DMS79 treated with DMSO at 0.1 percent for 48 hours (cell line): ENCODE measurements around the gene ARPC4.

ENCODE experiments used
- DNase-seq: peaks from one replicate; lab custom pipeline; 2025; lab: John Stamatoyannopoulos, UW

ARPC4 gene

GRCh38 chr3:9792405-9793160, at the start of gene ARPC4, which contains the start of gene TADA3:
ARPC4 (plus strand) TSS chr3:9793082; CDS start chr3:9793122, 40 bp downstream.
TADA3 (minus strand) TSS chr3:9792473; CDS start chr3:9791466, 1,007 bp downstream.
- DNase-seq = peak; percentile 81

DNA sequence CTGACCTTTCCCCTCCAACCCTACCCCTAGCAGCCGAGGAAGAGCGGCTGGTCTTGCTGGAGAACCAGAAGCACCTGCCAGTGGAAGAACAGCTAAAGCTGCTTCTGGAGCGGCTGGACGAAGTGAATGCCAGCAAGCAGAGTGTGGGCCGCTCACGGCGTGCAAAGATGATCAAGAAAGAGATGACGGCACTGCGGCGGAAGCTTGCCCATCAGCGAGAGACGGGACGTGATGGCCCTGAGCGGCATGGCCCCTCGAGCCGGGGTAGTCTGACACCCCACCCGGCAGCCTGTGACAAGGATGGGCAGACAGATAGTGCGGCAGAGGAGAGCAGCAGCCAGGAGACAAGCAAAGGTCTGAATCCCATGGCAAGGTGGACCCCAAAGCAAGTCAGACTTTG, 49.3 kb upstream of the ARPC4 start:
- no peak for DNase-seq

GRCh38 chr3:9744162-9744561, 48.7 kb upstream of the ARPC4 start:
- DNase-seq = no peak

GRCh38 chr3:9745521-9745920, 47.4 kb upstream of the ARPC4 start:
- DNase-seq = no peak

DNA sequence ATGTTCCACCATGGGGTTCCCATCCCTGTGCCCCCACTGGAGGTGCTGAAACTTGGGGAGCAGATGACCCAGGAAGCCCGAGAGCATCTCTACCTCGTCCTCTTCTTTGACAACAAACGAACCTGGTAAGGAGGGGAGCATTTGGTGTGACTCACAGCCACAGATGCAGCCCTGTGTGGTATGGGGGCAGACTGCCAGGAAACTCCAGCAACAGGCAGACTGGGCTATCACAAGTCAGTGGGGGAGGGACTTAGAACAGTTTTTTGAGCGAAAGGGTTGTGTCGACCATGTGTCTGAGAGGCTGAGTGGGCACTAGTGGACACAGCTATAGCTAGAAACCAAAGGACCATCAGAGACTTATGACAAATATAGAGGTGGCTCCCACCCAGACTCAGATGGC, 46.6 kb upstream of the ARPC4 start:
- DNase-seq = no peak

DNA sequence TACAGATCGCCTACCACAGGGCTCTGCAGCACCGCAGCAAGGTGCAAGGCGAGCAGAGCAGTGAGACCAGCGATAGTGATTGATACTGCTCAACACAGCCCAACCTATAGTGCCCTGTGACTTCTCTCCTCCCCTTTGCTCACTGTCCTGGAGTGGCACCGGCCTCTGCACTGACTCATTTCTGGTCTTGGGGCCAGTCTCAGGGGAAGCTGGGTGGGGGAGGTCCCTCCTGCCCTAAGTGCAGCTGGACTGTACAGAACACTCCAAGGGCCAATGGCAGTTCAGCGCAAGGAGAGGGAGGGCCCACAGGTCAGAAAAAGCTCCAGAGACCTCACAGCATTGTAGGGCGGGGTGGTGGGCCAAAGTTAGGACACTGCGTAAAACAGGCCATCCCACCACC, 45.6 kb upstream of the ARPC4 start:
- DNase-seq = no peak

DNA sequence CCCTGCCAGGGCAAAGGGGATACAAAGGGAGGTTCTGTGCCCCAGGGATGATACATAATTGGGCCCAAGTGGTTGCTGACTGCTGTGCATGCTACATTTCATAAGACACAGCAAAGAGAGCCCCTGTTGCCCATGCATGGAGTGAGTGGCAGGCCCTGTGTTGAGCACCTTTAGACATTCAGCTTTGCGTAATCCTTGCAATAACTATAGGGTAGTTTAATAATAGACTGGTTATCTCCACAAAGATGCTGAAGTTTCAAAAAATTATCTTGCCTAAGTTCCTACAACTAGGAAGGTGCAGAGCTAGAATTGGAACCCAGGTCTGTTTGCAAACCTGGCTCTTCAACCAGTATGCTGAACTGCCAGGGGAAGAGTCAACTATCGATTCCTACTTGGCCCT, 44.9 kb upstream of the ARPC4 start:
- no peak for DNase-seq

GRCh38 chr3:9749296-9749644, 43.6 kb upstream of the ARPC4 start:
- DNase-seq = no peak

DNA sequence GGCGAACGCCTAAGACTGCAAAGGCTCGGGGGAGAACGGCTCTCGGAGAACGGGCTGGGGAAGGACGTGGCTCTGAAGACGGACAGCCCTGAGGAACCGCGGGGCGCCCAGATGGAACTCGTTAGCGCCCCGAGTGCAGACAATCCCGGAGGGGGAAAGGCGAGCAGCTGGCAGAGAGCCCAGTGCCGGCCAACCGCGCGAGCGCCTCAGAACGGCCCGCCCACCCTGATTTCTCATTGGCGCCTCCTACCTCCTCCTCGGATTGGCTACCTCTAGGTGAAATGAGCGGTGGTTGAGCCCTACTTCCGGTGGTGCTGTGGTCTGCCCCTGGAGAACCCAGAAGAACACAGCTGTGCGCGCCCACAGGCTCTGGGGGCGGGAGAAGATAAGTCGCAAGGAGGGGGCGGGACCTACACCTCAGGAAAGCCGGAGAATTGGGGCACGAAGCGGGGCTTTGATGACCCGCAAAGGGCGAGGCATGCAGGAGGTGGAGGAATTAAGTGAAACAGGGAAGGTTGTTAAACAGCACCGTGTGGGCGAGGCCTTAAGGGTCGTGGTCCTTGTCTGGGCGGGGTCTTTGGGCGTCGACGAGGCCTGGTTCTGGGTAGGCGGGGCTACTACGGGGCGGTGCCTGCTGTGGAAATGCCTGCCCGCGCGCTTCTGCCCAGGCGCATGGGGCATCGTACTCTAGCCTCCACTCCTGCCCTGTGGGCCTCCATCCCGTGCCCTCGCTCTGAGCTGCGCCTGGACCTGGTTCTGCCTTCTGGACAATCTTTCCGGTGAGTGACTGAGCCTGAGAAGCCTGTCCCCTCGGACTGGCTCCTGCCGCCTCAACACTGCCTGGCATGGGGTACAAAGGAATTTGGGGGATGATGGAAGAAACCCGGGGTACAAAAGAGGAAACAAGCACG, 43.0 kb upstream of the ARPC4 start, which contains the start of gene OGG1:
OGG1 (plus strand) TSS at position 308 of the 911 bp plus-strand sequence; CDS start at position 643, 335 bp downstream.
- DNase-seq = peak; percentile 83

DNA sequence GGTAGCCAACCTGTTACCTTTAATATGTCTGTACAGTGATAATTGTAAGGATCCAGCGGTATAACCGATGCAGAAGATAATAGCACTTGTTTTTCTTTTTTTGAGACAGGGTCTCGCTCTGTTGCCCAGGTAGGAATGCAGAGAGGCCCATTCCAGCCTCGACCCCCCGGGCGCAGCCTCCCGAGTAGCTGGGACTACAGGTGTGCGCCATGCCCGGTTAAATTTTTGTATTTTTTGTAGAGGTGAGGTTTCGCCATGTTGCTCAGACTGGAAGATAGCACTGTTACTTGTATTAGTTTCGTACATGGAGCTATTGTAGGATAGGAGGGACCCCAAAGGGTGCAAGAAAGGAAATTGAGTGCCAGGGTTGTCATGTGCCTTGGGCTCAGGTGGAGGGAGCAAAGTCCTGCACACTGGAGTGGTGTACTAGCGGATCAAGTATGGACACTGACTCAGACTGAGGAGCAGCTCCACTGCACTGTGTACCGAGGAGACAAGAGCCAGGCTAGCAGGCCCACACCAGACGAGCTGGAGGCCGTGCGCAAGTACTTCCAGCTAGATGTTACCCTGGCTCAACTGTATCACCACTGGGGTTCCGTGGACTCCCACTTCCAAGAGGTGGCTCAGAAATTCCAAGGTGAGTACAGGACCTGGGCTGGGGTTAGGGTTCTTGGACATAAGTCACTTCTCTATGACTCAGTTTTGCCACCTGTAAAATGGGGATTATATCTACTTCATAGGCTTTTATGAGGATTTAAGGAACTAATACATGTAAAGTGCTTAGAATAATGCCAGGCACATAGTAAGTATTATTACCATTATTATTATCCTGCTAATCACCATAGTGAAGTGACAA, 42.1 kb upstream of the ARPC4 start:
- no peak for DNase-seq

DNA sequence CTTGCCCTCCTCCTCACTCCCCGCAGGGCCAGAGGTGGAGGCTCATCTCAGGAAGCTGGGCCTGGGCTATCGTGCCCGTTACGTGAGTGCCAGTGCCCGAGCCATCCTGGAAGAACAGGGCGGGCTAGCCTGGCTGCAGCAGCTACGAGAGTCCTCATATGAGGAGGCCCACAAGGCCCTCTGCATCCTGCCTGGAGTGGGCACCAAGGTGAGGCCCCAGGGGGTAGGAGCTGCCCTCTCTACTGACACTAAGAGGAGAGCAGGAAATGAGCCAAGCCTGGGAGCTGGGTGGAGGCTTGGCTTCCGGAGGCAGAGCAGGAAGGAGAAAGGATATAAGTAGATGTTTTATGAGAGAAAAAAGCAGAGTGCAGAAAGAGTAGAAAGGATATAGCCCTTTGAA, 38.2 kb upstream of the ARPC4 start:
- DNase-seq = no peak

- no peak for DNase-seq
These were observed 35.5 kb upstream of the ARPC4 start for GRCh38 chr3:9757427-9757826.

DNA sequence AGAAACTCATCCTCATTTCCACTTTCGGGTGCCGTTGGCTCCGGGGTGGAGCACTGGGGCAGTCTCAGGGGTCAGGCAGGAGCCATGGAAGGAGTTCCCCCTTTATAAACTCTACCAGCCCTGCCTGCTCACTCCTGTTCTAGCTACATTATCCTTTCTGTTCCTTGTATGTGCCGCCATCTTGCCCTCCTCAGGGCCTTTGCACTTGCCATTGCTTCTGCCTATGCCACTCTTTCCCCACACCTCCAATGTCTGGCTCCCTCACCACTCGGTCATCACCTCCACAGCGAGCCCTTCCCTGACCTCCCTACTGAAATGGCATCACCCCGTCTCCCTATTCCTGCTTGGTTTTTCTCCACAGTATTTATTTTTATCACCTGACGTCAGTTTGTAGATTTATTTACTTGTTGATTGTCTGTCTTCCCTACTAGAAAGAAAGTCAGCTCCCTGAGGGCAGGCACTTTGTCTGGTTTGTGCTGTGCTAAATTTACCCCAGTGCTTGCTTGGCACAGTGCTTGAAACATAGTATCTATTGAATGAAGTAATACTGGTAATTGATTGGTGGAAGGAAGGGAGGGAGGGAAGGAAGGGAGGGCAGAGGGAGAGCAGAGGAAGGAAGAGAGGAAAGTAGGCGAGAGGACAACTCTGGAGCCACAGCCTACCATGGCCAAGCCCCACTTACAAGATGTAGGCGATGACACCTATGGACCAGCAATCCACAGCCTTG, 31.9 kb upstream of the ARPC4 start:
- DNase-seq = no peak

DNA sequence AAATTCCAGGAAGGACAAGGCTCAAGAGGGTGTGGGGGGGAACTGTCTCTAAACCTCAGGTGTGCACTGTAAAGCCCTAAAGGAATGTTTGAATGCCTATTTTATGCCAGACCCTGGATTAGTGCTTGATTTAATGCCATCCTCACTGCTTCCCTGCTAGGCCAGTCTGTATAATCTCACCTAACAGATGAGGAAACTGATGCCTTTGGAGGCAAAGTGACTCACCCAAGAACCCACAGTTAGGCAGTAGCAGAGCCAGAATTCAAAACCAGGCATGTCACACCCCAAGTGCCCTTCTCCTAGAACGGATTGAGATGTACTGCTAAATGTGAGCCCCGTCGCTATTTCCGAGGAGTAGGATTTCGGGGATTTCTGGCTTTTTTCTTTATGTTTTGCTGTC, 31.0 kb upstream of the ARPC4 start:
- no peak for DNase-seq

- no peak for DNase-seq
These were observed 30.0 kb upstream of the ARPC4 start for GRCh38 chr3:9762871-9763270.

DNA sequence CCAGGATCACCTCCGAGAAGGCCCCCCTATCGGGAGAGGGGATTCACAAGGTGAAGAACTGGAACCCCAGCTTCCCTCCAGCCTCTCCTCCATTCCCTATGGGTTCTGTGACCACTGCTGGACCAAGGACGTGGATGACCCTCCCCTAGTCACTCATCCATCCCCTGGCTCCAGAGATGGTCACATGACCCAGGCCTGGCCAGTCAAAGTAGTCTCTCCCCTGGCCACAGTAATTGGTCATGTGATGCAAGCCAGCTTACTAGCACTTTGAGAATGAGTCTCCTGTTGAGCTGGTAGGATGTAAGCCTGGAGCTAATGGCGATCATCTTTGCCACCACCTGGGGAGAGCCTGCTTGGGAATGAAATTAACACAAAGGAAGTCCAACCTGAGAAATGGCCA, 27.0 kb upstream of the ARPC4 start:
- DNase-seq = no peak

GRCh38 chr3:9767418-9767817, 25.5 kb upstream of the ARPC4 start:
- no peak for DNase-seq

DNA sequence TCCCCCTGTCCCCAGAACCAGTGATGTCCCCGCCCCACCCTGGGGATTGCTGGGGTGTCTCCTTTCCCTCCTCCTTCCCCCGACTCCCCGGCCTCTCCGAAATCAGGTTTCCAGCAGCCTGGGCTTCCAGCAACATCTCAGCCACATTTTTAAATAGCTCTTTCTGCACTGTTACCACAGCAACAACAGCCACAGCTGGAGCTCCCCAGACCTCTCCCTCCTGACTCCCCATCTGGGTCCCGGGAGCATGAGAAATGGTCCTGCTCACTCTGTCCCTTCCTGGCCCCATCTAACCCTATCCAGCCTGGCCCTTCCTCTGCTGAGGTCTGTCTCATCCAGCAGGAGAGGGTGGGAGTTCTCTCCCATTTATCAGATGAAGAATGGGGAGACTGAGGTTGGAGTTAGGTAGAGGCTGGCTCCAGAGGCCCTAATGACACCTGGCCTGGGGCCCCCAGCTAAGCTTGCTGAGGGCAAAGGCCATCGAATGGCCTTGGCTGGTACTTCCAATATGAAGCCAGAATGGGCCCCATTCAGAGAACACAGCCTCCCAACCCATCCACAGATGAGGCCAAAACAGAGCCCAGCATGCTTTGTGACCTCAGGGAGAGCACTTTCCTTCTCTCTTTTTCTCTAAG, 24.6 kb upstream of the ARPC4 start:
- DNase-seq = no peak

GRCh38 chr3:9769012-9769411, 23.9 kb upstream of the ARPC4 start:
- DNase-seq = no peak

DNA sequence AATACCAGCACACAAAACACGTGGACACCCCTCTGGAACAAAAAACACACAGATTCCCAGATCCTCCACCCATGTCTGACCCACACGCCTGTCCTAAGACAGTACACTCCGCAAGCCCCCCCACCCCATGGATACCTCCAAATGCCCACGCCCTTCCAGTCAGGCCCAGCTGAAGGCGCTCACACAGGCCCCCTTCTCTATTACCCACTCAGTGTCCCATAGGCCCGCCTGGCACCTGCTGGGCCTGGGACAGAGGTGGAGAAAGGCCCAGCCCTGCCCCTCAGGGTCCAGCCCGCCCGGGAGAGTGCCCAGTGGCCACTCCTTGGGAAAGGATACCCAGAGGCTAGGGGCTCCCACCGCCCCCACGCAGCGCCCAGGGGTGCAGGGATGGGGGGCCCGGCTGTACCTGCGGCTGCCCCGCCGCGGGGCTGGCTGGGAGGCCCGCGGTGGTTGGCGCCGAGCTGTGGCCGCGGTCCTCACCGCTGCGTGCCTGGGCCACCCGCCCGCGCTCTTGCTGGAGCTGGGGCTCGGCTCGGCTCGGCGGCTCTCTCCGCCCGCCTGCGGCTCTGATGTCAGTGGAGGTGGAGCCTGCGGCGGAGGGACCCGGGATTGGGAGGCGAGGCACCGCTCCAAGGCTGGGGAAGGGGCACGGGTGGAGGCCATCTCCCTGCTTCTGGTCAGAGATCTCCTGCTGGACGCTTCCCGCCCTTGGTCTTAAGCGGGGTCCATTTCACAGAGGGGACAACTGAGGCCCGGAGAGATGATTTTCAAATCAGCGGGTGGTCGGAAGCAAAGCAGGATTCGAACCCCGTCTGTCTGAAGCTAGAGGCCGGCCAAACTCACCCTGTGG, 23.2 kb upstream of the ARPC4 start, which contains the start of gene CAMK1:
CAMK1 (minus strand) TSS at position 522 of the 850 bp plus-strand sequence. CDS start 2,198 bp downstream, outside the sequence.
- peak; percentile 16 for DNase-seq
